B cell (primary cell): ENCODE measurements around the gene POLN. TPM values are rescaled to one million over a fixed set of nuclear protein-coding genes. Genes with fewer than 3 reads are reported as not detected.

Experiments used
- ATAC-seq: fragments of 200-7000 bp; cut with Tn5 transposase; one replicate; pipeline ENCODE4 v1.10.0; 2021; ENCODE audit warnings: low read depth, mild to moderate bottlenecking, moderate number of reproducible peaks, moderate library complexity
- CTCF ChIA-PET: fragments of 350-600 bp; sonication (Branson Sonifier 250); formaldehyde crosslinking; loops from one replicate; lab custom pipeline; 2021; ENCODE audit warnings: antibody characterized with exemption, inconsistent platforms; lab: Charles Lee
- POLR2A ChIA-PET: fragments of 350-600 bp; sonication (Branson Sonifier 250); formaldehyde crosslinking; loops from one replicate; lab custom pipeline; 2021; ENCODE audit warnings: antibody characterized with exemption; lab: Charles Lee
- DNase-seq: peaks from one replicate; pipeline ENCODE4 v3.0.0; 2013
- H2AFZ ChIP-seq: 2 replicates; pipeline ENCODE4 v1.6.1; 2012; ENCODE audit warnings: mild to moderate bottlenecking, low read depth, low read length; ENCODE audit not compliant: insufficient read depth, poor library complexity, severe bottlenecking
- H3K27ac ChIP-seq, 2 donors: 1 replicate in 1 of 2; 2 replicates in 1 of 2; pipeline ENCODE4 v1.5.1; 2012 to 2013; ENCODE audit warnings: low read length in 2 of 2, mild to moderate bottlenecking in 2 of 2, moderate library complexity in 1 of 2
- H3K27me3 ChIP-seq, 4 experiments: fragments of 200-600 bp in 1 of 4; sonication (generic) in 1 of 4; replicated peaks in 1 of 4; 1 replicate in 2 of 4; 2 replicates in 2 of 4; pipeline versions ENCODE4 v1.6.1 to v1.7.0; 2013 to 2016; ENCODE audit warnings: low read length in 3 of 4, mild to moderate bottlenecking in 2 of 4, mixed read lengths in 1 of 4, moderate library complexity in 1 of 4; ENCODE audit not compliant: insufficient read depth in 4 of 4, control insufficient read depth in 3 of 4; ENCODE audit errors: control extremely low read depth in 1 of 4
- H3K36me3 ChIP-seq, 2 experiments: replicated peaks in 1 of 2; 1 replicate in 1 of 2; 2 replicates in 1 of 2; pipeline versions ENCODE4 v1.6.1 to v1.7.1; 2013; ENCODE audit warnings: low read length in 1 of 2; ENCODE audit not compliant: insufficient read depth in 2 of 2, control insufficient read depth in 1 of 2; ENCODE audit errors: control extremely low read depth in 1 of 2, extremely low read depth in 1 of 2
- H3K4me1 ChIP-seq, 2 donors: fragments of 200-600 bp in 1 of 2; sonication (generic) in 1 of 2; 1 replicate in 1 of 2; 2 replicates in 1 of 2; pipeline versions ENCODE4 v1.5.1 to v1.6.1; 2013 to 2017; ENCODE audit warnings: low read length in 2 of 2; ENCODE audit not compliant: control insufficient read depth in 2 of 2, insufficient read depth in 2 of 2
- H3K4me2 ChIP-seq: replicated peaks from 2 replicates; pipeline ENCODE3; 2012; ENCODE audit warnings: mild to moderate bottlenecking, low read depth, low read length; ENCODE audit not compliant: poor library complexity, severe bottlenecking
- H3K4me3 ChIP-seq, 5 experiments: fragments of 200-600 bp in 1 of 5; sonication (generic) in 1 of 5; 1 replicate in 3 of 5; 2 replicates in 2 of 5; pipeline versions ENCODE4 v1.5.1 to v1.7.0; 2011 to 2016; ENCODE audit warnings: low read length in 4 of 5, mild to moderate bottlenecking in 4 of 5, low read depth in 2 of 5, control low read depth in 1 of 5, moderate library complexity in 1 of 5; ENCODE audit not compliant: insufficient read depth in 1 of 5; ENCODE audit errors: control extremely low read depth in 1 of 5, extremely low read depth in 1 of 5
- H3K79me2 ChIP-seq: fragments of 200-600 bp; sonication (generic); one replicate; pipeline ENCODE4 v1.6.0; 2016; ENCODE audit warnings: low read length; ENCODE audit not compliant: control insufficient read depth, insufficient read depth
- H3K9ac ChIP-seq: fragments of 200-600 bp; sonication (generic); 2 replicates; pipeline ENCODE4 v1.6.1; 2017; ENCODE audit warnings: mild to moderate bottlenecking, low read length, moderate library complexity
- H3K9me3 ChIP-seq, 3 donors: one replicate each; pipeline versions ENCODE4 v1.6.1 to v1.7.1; 2013; ENCODE audit warnings: low read length in 2 of 3; ENCODE audit not compliant: control insufficient read depth in 2 of 3, insufficient read depth in 1 of 3; ENCODE audit errors: control extremely low read depth in 1 of 3
- H4K20me1 ChIP-seq: 2 replicates; pipeline ENCODE4 v1.6.0; 2012; ENCODE audit warnings: mild to moderate bottlenecking, low read length; ENCODE audit not compliant: insufficient read depth, control insufficient read depth, poor library complexity, severe bottlenecking
- H3K27ac Mint-ChIP-seq: one replicate; pipeline ENCODE4 v1.8.0; 2021; ENCODE audit warnings: mixed read lengths
- H3K27me3 Mint-ChIP-seq: one replicate; pipeline ENCODE4 v1.8.0; 2021; ENCODE audit warnings: mixed read lengths
- H3K4me1 Mint-ChIP-seq: one replicate; pipeline ENCODE4 v1.8.0; 2021; ENCODE audit warnings: mixed read lengths
- H3K4me3 Mint-ChIP-seq: one replicate; pipeline ENCODE4 v1.8.0; 2021; ENCODE audit warnings: mixed read lengths
- H3K9me3 Mint-ChIP-seq: one replicate; pipeline ENCODE4 v1.8.0; 2022; ENCODE audit warnings: mixed read lengths; ENCODE audit not compliant: insufficient read depth
- EZH2 ChIP-seq: IDR thresholded peaks from 2 replicates; pipeline ENCODE4 v1.6.1; 2012; ENCODE audit warnings: borderline replicate concordance, low read depth, mild to moderate bottlenecking, moderate library complexity, low read length; ENCODE audit not compliant: insufficient read depth, poor library complexity, severe bottlenecking
- WGBS: methylation state at CpG from one replicate; pipeline ENCODE4 v1.1.5; 2013; ENCODE audit warnings: missing lambda C conversion rate; ENCODE audit not compliant: insufficient coverage; 5-methylcytosine and 5-hydroxymethylcytosine counted together
- intact Hi-C: fragments of 100-400 bp; cut with micrococcal nuclease; formaldehyde crosslinking; loops from one replicate; pipeline ENCODE4 v1.10.0; 2022
- polyA plus RNA-seq: library from polyadenylated mRNA; depleted of rRNA; stranded (reverse); fragments of >200 nt; gene quantifications from 2 replicates; pipeline ENCODE4 v1.2.3, GENCODE V29; 2012
- total RNA-seq, 2 donors: library from RNA; stranded (reverse); fragments of 120-200 nt in 1 of 2; gene quantifications; 1 replicate in 1 of 2; 2 replicates in 1 of 2; pipeline versions ENCODE4 v1.2.3 to v1.2.4, GENCODE V29; 2013 to 2022
- TF ChIP-seq, protein P1 (sequence below): fragments of 200-600 bp; IDR thresholded peaks from one replicate; pipeline ENCODE4 v1.8.0; 2022; ENCODE audit warnings: antibody characterized with exemption, mild to moderate bottlenecking

The POLN gene
- total and polyA plus RNA-seq, 2 donors (not counting 1 experiment from before 2014, with no cell fraction given) = 0.73 to 1.5 TPM

DNA sequence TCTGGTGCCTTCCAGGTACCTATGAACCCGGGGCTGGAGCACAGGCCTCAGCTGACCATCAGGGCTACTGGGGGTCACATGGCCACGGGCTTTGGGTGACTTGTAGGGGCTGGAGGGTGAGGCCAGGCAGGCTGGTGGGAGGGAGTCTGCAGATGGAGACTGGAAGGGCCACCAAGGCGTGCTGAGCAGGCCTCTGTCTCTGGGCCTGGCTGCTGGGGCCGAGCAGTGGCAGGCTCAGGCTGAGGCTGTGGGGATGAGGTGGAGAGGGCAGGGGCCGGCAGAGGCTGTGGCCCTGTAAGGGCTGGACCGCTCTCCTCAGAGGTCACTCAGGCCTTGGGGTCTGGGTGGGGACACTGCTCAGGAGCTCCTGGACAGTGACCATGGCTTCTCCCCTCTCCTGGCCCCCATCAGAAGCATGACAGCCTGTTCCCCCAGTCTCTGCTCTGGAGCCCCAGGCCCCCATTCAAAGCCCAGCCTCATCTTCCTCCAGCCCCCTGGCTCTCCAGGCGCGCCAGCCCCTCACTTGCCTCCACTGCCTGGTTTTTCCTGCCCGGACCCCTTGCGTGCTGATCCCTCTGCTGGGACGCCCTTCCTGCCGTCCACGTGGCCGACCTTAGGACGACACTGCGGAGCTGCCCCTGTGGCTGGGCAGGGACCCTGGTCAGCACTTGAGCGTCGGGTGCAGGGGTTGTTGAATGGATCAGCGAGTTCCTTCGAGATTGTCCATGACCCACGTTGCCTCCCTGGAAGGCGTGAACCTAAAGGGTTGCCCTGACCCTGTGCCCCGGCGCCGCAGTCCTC is 193.9 kb downstream of the POLN start:
- H2AFZ ChIP-seq = no peak overlapping the region
- H3K36me3 ChIP-seq = no peaks in the 10 kb centered on the region
- peaks cover 3% of the 10 kb centered on the region for H3K79me2 ChIP-seq
- no peak overlapping the region for H3K9ac ChIP-seq
- ATAC-seq = no peak
- no peak overlapping the region for H3K27ac Mint-ChIP-seq
- no peak for TF ChIP-seq EZH2
- TF ChIP-seq, protein P1, sequence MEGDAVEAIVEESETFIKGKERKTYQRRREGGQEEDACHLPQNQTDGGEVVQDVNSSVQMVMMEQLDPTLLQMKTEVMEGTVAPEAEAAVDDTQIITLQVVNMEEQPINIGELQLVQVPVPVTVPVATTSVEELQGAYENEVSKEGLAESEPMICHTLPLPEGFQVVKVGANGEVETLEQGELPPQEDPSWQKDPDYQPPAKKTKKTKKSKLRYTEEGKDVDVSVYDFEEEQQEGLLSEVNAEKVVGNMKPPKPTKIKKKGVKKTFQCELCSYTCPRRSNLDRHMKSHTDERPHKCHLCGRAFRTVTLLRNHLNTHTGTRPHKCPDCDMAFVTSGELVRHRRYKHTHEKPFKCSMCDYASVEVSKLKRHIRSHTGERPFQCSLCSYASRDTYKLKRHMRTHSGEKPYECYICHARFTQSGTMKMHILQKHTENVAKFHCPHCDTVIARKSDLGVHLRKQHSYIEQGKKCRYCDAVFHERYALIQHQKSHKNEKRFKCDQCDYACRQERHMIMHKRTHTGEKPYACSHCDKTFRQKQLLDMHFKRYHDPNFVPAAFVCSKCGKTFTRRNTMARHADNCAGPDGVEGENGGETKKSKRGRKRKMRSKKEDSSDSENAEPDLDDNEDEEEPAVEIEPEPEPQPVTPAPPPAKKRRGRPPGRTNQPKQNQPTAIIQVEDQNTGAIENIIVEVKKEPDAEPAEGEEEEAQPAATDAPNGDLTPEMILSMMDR = no peak
- peaks cover 7% of the 10 kb centered on the region for H4K20me1 ChIP-seq
- H3K4me2 ChIP-seq = no peak overlapping the region
- peaks cover 0 to 8% (median 0%) of the 10 kb centered on the region in 3 donors for H3K9me3 ChIP-seq
- CTCF ChIA-PET = no interaction called here
- DNase-seq = no peak
- H3K4me3 Mint-ChIP-seq = no peak overlapping the region
- peaks cover 31% of the 10 kb centered on the region for H3K27me3 Mint-ChIP-seq
- H3K4me1 Mint-ChIP-seq = no peaks in the 10 kb centered on the region
- WGBS = 94% methylated on average over 25 of the region's 25 CpGs
- H3K27ac ChIP-seq = no peak overlapping the region
- no peaks in the 10 kb centered on the region for H3K9me3 Mint-ChIP-seq
- no peak overlapping the region for H3K4me3 ChIP-seq
- POLR2A ChIA-PET = no interaction called here
- H3K27me3 ChIP-seq = peaks cover 0 to 25% (median 0%) of the 10 kb centered on the region in 4 experiments
- H3K4me1 ChIP-seq = peaks cover 0 to 2% of the 10 kb centered on the region in 2 donors
- intact Hi-C loops = no loop called here

DNA sequence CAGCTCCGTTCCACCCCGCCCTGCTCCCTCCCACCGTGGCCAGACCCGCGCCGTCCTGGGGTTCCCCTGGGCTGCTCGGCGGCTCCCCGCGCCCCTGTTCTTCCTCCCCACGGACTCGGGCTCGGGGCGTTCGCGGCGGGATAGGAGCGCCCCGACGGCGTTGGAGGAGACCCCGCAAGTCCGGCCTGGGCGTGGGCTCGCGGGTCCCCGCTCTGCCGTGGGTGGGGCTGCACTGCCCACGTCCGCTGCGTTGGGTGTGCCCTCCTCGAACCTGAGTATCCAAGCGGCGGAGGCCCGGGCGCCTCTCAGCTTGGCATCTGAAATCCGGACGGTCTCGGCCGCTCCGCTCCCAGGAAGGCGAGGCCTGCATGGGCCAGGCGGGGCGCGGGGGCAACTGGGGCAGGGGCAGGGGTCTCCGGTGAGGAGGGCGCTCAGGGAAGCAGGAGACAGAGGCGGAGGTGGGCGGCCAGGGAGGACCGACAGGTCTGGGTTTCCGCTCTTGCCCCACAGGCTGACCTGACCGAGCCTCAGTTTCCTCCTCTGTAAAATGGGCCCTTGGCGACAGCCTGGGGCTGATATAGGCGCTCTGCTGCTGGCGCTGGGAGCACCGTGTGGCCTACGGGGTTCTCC is 194.8 kb downstream of the POLN start:
- intact Hi-C loops = no loop called here
- H3K4me1 ChIP-seq = peaks cover 0 to 7% of the 10 kb centered on the region in 2 donors
- H3K9me3 ChIP-seq = peaks cover 0 to 8% (median 0%) of the 10 kb centered on the region in 3 donors
- Mint-ChIP-seq H3K4me3 (no peak overlapping the region), H3K9me3 (no peaks in the 10 kb centered on the region), H3K27me3 (peaks cover 27% of the 10 kb centered on the region), H3K27ac (no peak overlapping the region), H3K4me1 (peaks cover 2% of the 10 kb centered on the region)
- no peak overlapping the region for H3K4me2 ChIP-seq
- DNase-seq (no peak), ATAC-seq (no peak)
- peaks cover 11% of the 10 kb centered on the region for H4K20me1 ChIP-seq
- TF ChIP-seq, protein P1 = no peak
- TF ChIP-seq EZH2 = no peak
- POLR2A ChIA-PET = no interaction called here
- H3K27me3 ChIP-seq = peaks cover 0 to 25% (median 0%) of the 10 kb centered on the region in 4 experiments
- no peak overlapping the region for H2AFZ ChIP-seq
- CTCF ChIA-PET = no interaction called here
- H3K36me3 ChIP-seq = no peaks in the 10 kb centered on the region
- WGBS = 43% methylated on average over 55 of the region's 57 CpGs
- no peak overlapping the region for H3K9ac ChIP-seq
- H3K27ac ChIP-seq = no peak overlapping the region
- H3K4me3 ChIP-seq = no peak overlapping the region
- peaks cover 5% of the 10 kb centered on the region for H3K79me2 ChIP-seq
